Muscle layer of duodenum (tissue), 2 donors: ENCODE data around the gene ZRANB2.

Experiments
- H3K27ac ChIP-seq: one replicate; pipeline ENCODE4 v1.7.0; 2013; ENCODE audit warnings: mild to moderate bottlenecking, low read length
- H3K27me3 ChIP-seq: one replicate; pipeline ENCODE4 v1.7.0; 2013; ENCODE audit warnings: low read depth, mild to moderate bottlenecking, control low read depth, low read length
- H3K36me3 ChIP-seq, 2 donors: one replicate each; pipeline ENCODE4 v1.7.0; 2013; ENCODE audit warnings: low read length in 2 of 2, control low read depth in 1 of 2, mild to moderate bottlenecking in 1 of 2; ENCODE audit not compliant: insufficient read depth in 2 of 2, control insufficient read depth in 1 of 2
- H3K4me1 ChIP-seq, 2 donors: one replicate each; pipeline ENCODE4 v1.7.0; 2013; ENCODE audit warnings: low read length in 2 of 2, mild to moderate bottlenecking in 2 of 2, control low read depth in 1 of 2, moderate library complexity in 1 of 2; ENCODE audit not compliant: insufficient read depth in 2 of 2, control insufficient read depth in 1 of 2
- H3K4me3 ChIP-seq, 2 donors: one replicate each; pipeline ENCODE4 v1.7.0; 2013; ENCODE audit warnings: low read length in 2 of 2, low read depth in 1 of 2, mild to moderate bottlenecking in 1 of 2
- H3K9me3 ChIP-seq, 2 donors: one replicate each; pipeline ENCODE4 v1.7.0; 2013; ENCODE audit warnings: low read length in 2 of 2, control low read depth in 1 of 2, mild to moderate bottlenecking in 1 of 2; ENCODE audit not compliant: control insufficient read depth in 1 of 2
- donor health status: healthy.

Gene ZRANB2

GRCh38 chr1:71080739-71081696, at the start of gene ZRANB2:
ZRANB2 (minus strand) TSS chr1:71081035; CDS start chr1:71080995, 40 bp downstream.
- Histone ChIP-seq H3K9me3 (no peaks in the 10 kb centered on the region), H3K4me3 (peak within 1 kb of the TSS; percentile 97 to 100), H3K4me1 (peaks cover 5 to 23% of the 10 kb centered on the region in 2 donors), H3K27ac (peak within 1 kb of the TSS; percentile 97), H3K36me3 (peaks cover 13 to 18% of the 10 kb centered on the region in 2 donors), H3K27me3 (peaks cover 6% of the 10 kb centered on the region)

GRCh38 chr1:71128060-71128459, 47.2 kb upstream of the ZRANB2 start:
- Histone ChIP-seq H3K4me1 (no peaks in the 10 kb centered on the region), H3K27ac (no peak overlapping the region), H3K4me3 (no peak overlapping the region), H3K9me3 (peaks cover 16 to 34% of the 10 kb centered on the region in 2 donors), H3K27me3 (no peaks in the 10 kb centered on the region), H3K36me3 (no peaks in the 10 kb centered on the region)

- no peaks in the 10 kb centered on the region for H3K9me3 ChIP-seq
- H3K27me3 ChIP-seq: no peaks in the 10 kb centered on the region
- no peak overlapping the region for H3K4me3 ChIP-seq
- H3K27ac ChIP-seq: no peak overlapping the region
- H3K4me1 ChIP-seq: no peaks in the 10 kb centered on the region
- no peaks in the 10 kb centered on the region for H3K36me3 ChIP-seq
These were observed 37.3 kb upstream of the ZRANB2 start for GRCh38 chr1:71118086-71118485.

- Histone ChIP-seq H3K9me3 (no peaks in the 10 kb centered on the region), H3K4me3 (no peak overlapping the region), H3K36me3 (no peaks in the 10 kb centered on the region), H3K27me3 (no peaks in the 10 kb centered on the region), H3K4me1 (no peaks in the 10 kb centered on the region), H3K27ac (no peak overlapping the region)
These were observed 35.9 kb upstream of the ZRANB2 start for GRCh38 chr1:71116729-71117128.

GRCh38 chr1:71106658-71107322, 26.0 kb upstream of the ZRANB2 start:
- no peaks in the 10 kb centered on the region for H3K36me3 ChIP-seq
- no peaks in the 10 kb centered on the region for H3K9me3 ChIP-seq
- no peak overlapping the region for H3K27ac ChIP-seq
- no peaks in the 10 kb centered on the region for H3K27me3 ChIP-seq
- no peaks in the 10 kb centered on the region for H3K4me1 ChIP-seq
- H3K4me3 ChIP-seq: no peak overlapping the region

GRCh38 chr1:71104417-71104816, 23.6 kb upstream of the ZRANB2 start:
- Histone ChIP-seq H3K36me3 (no peaks in the 10 kb centered on the region), H3K27ac (no peak overlapping the region), H3K27me3 (no peaks in the 10 kb centered on the region), H3K9me3 (no peaks in the 10 kb centered on the region), H3K4me3 (no peak overlapping the region), H3K4me1 (no peaks in the 10 kb centered on the region)

GRCh38 chr1:71101839-71102376, 21.1 kb upstream of the ZRANB2 start:
- H3K27me3 ChIP-seq: no peaks in the 10 kb centered on the region
- no peaks in the 10 kb centered on the region for H3K9me3 ChIP-seq
- no peak overlapping the region for H3K4me3 ChIP-seq
- H3K36me3 ChIP-seq: no peaks in the 10 kb centered on the region
- H3K4me1 ChIP-seq: no peaks in the 10 kb centered on the region
- no peak overlapping the region for H3K27ac ChIP-seq

GRCh38 chr1:71097428-71097827, 16.6 kb upstream of the ZRANB2 start:
- Histone ChIP-seq H3K36me3 (no peaks in the 10 kb centered on the region), H3K4me1 (no peaks in the 10 kb centered on the region), H3K4me3 (no peak overlapping the region), H3K27me3 (no peaks in the 10 kb centered on the region), H3K27ac (no peak overlapping the region), H3K9me3 (no peaks in the 10 kb centered on the region)

- H3K9me3 ChIP-seq: no peaks in the 10 kb centered on the region
- H3K4me1 ChIP-seq: no peaks in the 10 kb centered on the region
- no peaks in the 10 kb centered on the region for H3K27me3 ChIP-seq
- no peak overlapping the region for H3K4me3 ChIP-seq
- no peaks in the 10 kb centered on the region for H3K36me3 ChIP-seq
- no peak overlapping the region for H3K27ac ChIP-seq
These were observed 14.1 kb upstream of the ZRANB2 start for GRCh38 chr1:71094913-71095312.

- no peaks in the 10 kb centered on the region for H3K4me1 ChIP-seq
- no peaks in the 10 kb centered on the region for H3K9me3 ChIP-seq
- H3K27me3 ChIP-seq: no peaks in the 10 kb centered on the region
- no peak overlapping the region for H3K4me3 ChIP-seq
- no peaks in the 10 kb centered on the region for H3K36me3 ChIP-seq
- no peak overlapping the region for H3K27ac ChIP-seq
These were observed 13.1 kb upstream of the ZRANB2 start for GRCh38 chr1:71093938-71094337.

- Histone ChIP-seq H3K36me3 (no peaks in the 10 kb centered on the region), H3K27ac (peak overlapping the region; percentile 14), H3K4me3 (no peak overlapping the region), H3K4me1 (no peaks in the 10 kb centered on the region), H3K9me3 (no peaks in the 10 kb centered on the region), H3K27me3 (no peaks in the 10 kb centered on the region)
These were observed 8.9 kb upstream of the ZRANB2 start for GRCh38 chr1:71089536-71090270.
